ENCODE measurements around the gene TANGO6. TPM values are rescaled to one million over a fixed set of nuclear protein-coding genes. Genes with fewer than 3 reads are reported as not detected.

The TANGO6 gene
- total and polyA plus RNA-seq, 2 of the 8 experiments (the other 6 are each of a cell fraction or from before 2014, with no cell fraction given), result 5.0 to 19.5 TPM

- peaks cover 4 to 13% (median 7%) of the 10 kb centered on the region in 4 experiments for H3K4me1 ChIP-seq (replicated peaks in 1 of 4; ENCODE audit: control insufficient read depth in 3 of 4, insufficient read depth in 4 of 4, low read length in 3 of 4)
- no peak overlapping the region for H3K4me3 ChIP-seq (ENCODE audit: extremely low read depth in 1 of 4, insufficient read depth in 2 of 4, low read depth in 3 of 4, low read length in 4 of 4)
- ChIA-PET CTCF (ENCODE audit: partially characterized antibody) (interaction anchor here (0.8 to 1.2 kb wide), 2 partner anchors 17 to 105 kb away, joined by 3 to 4 read pairs; no protein-coding TSS in a partner anchor), POLR2A (ENCODE audit: partially characterized antibody) (interaction anchor here (1.3 to 3.6 kb wide), 3 partner anchors 11 to 23 kb away, joined by 4 to 9 read pairs (median 6); no protein-coding TSS in a partner anchor)
- no peak overlapping the region for H4K5ac ChIP-seq (ENCODE audit: insufficient read length, low read depth, low read length)
- no peak overlapping the region for H3K9ac ChIP-seq (replicated peaks in 1 of 4; ENCODE audit: extremely low read depth in 1 of 4, low read depth in 3 of 4, low read length in 3 of 4)
- H4K8ac ChIP-seq (ENCODE audit: extremely low read depth, insufficient read depth, low read length), result no peak overlapping the region
- H3K14ac ChIP-seq (ENCODE audit: insufficient read length), result no peak overlapping the region
- H3K23me2 ChIP-seq (ENCODE audit: low read depth, low read length), result no peaks in the 10 kb centered on the region
- no peak overlapping the region for H3K27ac ChIP-seq (ENCODE audit: low read depth, low read length)
- no peaks in the 10 kb centered on the region for H4K20me1 ChIP-seq (replicated peaks in 1 of 2; ENCODE audit: control insufficient read depth in 1 of 2, insufficient read depth in 2 of 2, low read length in 2 of 2)
- no peak overlapping the region for H3K56ac ChIP-seq (replicated peaks; ENCODE audit: insufficient read length, low read depth, low read length)
- no peaks in the 10 kb centered on the region for H3K79me2 ChIP-seq (ENCODE audit: control insufficient read depth in 1 of 2, insufficient read depth in 2 of 2, low read length in 2 of 2)
- no peak overlapping the region; the same call in 1 of the 2 replicates for H2BK5ac ChIP-seq (ENCODE audit: low read depth, low read length)
- no peak overlapping the region for H3K4ac ChIP-seq (replicated peaks; ENCODE audit: insufficient read length, low read depth, low read length)
- peak overlapping the region; percentile 41 for H4K91ac ChIP-seq (replicated peaks; ENCODE audit: insufficient read length, low read length)
- H3K23ac ChIP-seq (ENCODE audit: insufficient read length), result no peak overlapping the region
- FAIRE-seq (no peak), DNase-seq (ENCODE audit: low read depth in 1 of 2, low spot score in 2 of 2) (no peak)
- H2BK20ac ChIP-seq (ENCODE audit: low read length), result no peak overlapping the region
- H2AK5ac ChIP-seq (ENCODE audit: low read depth, low read length), result no peak overlapping the region
- H3K4me2 ChIP-seq (ENCODE audit: insufficient read depth in 1 of 2, low read depth in 2 of 2, low read length in 2 of 2), result no peak overlapping the region
- H2AFZ ChIP-seq (ENCODE audit: low read length), result no peak overlapping the region
- no peak overlapping the region; the same call in 1 of the 2 replicates for H2BK12ac ChIP-seq (ENCODE audit: low read depth, low read length)
- H2BK15ac ChIP-seq (ENCODE audit: low read length), result no peak overlapping the region
- no peaks in the 10 kb centered on the region for H3K36me3 ChIP-seq (ENCODE audit: control insufficient read depth in 2 of 4, insufficient read depth in 4 of 4, low read length in 3 of 4)
- H3K79me1 ChIP-seq (ENCODE audit: low read depth, low read length), result no peaks in the 10 kb centered on the region
- no peak overlapping the region for H2BK120ac ChIP-seq (replicated peaks; ENCODE audit: low read depth, low read length)
- H3K9me3 ChIP-seq (ENCODE audit: insufficient read depth in 2 of 2, low read depth in 1 of 2, low read length in 1 of 2), result no peaks in the 10 kb centered on the region
- H3K27me3 ChIP-seq (replicated peaks in 1 of 4; ENCODE audit: control insufficient read depth in 3 of 4, extremely low read depth in 1 of 4, insufficient read depth in 3 of 4, low read length in 3 of 4), result no peaks in the 10 kb centered on the region
- no peak overlapping the region for H3K18ac ChIP-seq (ENCODE audit: extremely low read depth, low read length)
- WGBS, 2 experiments (ENCODE audit: extremely low coverage in 1 of 2, insufficient coverage in 1 of 2, insufficient read length in 1 of 2, insufficient replicate concordance in 2 of 2, low coverage in 1 of 2, low lambda C conversion rate in 2 of 2, missing lambda C conversion rate in 1 of 2), result 95% methylated on average over 6 of the region's 6 CpGs; no CpG with 5 or more reads in 1 of the 2 experiments
- no peak for TF ChIP-seq BRCA1 (IDR thresholded peaks at IDR 0.05; ENCODE audit: low read depth, low read length)
- TF ChIP-seq SP1 (IDR thresholded peaks at IDR 0.05; ENCODE audit: low read depth, low read length), result no peak
- TF ChIP-seq POLR2A (IDR thresholded peaks at IDR 0.05; ENCODE audit: control extremely low read depth in 1 of 2, low read depth in 2 of 2, low read length in 2 of 2), result no peak
- TF ChIP-seq CBX8 (IDR thresholded peaks at IDR 0.05; ENCODE audit: borderline replicate concordance, low read depth, low read length), result no peak
- no peak for TF ChIP-seq NANOG (IDR thresholded peaks at IDR 0.05; ENCODE audit: insufficient read depth, low read depth, low read length, poor library complexity, severe bottlenecking)
- TF ChIP-seq NRF1 (IDR thresholded peaks at IDR 0.05; ENCODE audit: low read depth, low read length), result no peak
- TF ChIP-seq ZNF274 (IDR thresholded peaks at IDR 0.05; ENCODE audit: borderline replicate concordance, extremely low read depth, low read length), result no peak
- no peak for TF ChIP-seq CEBPB (IDR thresholded peaks at IDR 0.05; ENCODE audit: low read depth, low read length)
- no peak for TF ChIP-seq JUND (IDR thresholded peaks at IDR 0.05; ENCODE audit: low read length)
These were observed 251.9 kb downstream of the TANGO6 start for GRCh38 chr16:69095193-69095592.
